ENCODE results near the gene KRT17. TPM values are rescaled to one million over a fixed set of nuclear protein-coding genes. Genes with fewer than 3 reads are reported as not detected.
"Not testable (repeated sequence)": the region's sequence is repeated elsewhere in the genome, so short reads cannot be mapped to it uniquely, and the experiment has no call there.

KRT17 gene
- total and polyA plus RNA-seq, 2 donors = 195 to 2,044 TPM

DNA sequence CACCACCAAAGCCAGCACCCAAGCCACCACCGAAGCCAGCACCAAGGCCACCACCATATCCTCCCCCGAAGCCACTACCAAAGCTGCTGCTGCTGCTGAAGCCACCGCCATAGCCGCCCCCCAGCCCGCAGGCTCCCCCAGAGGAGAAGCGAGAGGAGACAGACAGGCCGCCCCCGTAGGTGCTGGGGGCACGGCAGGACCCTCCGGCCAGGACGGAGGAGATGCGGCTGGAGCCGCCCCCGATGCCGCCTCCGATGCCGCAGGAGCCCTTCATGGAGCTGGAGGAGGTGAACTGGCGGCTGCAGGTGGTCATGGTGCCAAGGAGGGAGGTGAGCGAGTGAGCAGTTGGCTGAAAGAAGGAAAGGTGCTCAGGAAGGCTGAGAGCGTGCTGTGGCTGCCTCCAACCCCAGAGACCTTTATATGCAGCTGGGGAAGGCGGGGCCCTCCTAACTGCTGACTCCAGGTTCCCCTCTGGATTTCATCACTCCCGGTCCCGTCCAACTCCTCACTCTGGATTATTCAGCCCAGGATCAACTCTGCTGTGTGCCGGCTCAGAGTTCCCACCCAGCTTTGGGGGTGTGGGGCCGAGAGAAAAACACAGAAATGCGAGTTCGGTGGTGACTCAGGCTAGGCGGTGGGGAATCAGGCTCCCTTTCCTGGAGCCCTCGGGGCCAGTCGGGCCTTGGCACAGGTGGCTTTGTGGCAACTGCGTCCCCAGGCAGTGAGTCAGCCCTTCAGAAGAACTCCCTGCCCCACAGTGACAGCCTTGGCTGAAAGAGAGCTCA is 11.8 kb downstream of the KRT17 start, which contains the start of gene KRT16:
Gene KRT16, minus strand, starts transcription at position 392 of the 785 bp plus-strand sequence. Its CDS starts 79 bp downstream, at position 313.
- not testable (repeated sequence) for H3K27me3 ChIP-seq (ENCODE audit: control insufficient read depth in 2 of 2, insufficient read depth in 1 of 2, low read length in 1 of 2); H3K9me3 ChIP-seq (ENCODE audit: control insufficient read depth in 2 of 2, insufficient read depth in 1 of 2, low read length in 1 of 2); H3K27ac ChIP-seq (ENCODE audit: low read depth in 1 of 2, low read length in 1 of 2); H3K36me3 ChIP-seq (ENCODE audit: control insufficient read depth in 2 of 2, insufficient read depth in 2 of 2, low read length in 1 of 2); H3K4me3 ChIP-seq (ENCODE audit: low read length in 2 of 2); H3K4me1 ChIP-seq (ENCODE audit: control insufficient read depth in 2 of 2, insufficient read depth in 2 of 2, low read length in 2 of 2); DNase-seq (ENCODE audit: low read depth in 6 of 9, low spot score in 9 of 9)
- WGBS = 88% methylated on average over 31 of the region's 31 CpGs

DNA sequence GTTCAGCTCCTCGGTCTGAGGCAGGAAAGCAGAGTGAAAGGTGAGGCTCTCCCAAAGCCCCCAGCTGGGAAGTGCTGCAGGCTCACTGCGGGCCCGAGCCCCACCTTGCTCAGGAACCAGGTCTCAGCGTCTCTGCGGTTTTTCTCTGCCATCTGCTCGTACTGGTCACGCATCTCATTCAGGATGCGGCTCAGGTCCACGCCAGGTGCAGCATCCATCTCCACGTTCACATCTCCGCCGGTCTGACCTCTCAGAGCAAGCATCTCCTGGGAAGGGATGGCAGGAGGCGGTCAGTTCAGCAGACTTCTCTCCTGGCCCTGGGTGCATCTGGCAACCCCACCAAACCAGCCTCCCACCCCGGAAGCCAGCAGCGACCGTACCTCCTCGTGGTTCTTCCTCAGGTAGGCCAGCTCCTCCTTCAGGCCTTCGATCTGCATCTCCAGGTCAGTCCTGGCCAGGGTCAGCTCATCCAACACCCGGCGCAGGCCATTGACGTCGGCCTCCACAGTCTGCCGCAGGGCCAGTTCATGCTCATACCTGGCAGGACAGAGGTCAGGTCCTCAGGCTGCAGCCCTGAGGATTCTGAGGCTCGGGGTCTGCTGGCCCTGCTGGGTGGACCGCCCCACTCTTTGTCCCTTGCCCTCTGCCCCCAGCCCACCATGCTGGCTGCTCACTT is 13.3 kb downstream of the KRT17 start:
- H3K27me3 ChIP-seq (ENCODE audit: control insufficient read depth in 2 of 2, insufficient read depth in 1 of 2, low read length in 1 of 2) = peaks cover 0 to 4% of the 10 kb centered on the region in 2 donors
- DNase-seq (ENCODE audit: low read depth in 6 of 9, low spot score in 9 of 9) = no peak
- H3K36me3 ChIP-seq (ENCODE audit: control insufficient read depth in 2 of 2, insufficient read depth in 2 of 2, low read length in 1 of 2) = no peaks in the 10 kb centered on the region
- no peaks in the 10 kb centered on the region for H3K4me1 ChIP-seq (ENCODE audit: control insufficient read depth in 2 of 2, insufficient read depth in 2 of 2, low read length in 2 of 2)
- H3K27ac ChIP-seq (ENCODE audit: low read depth in 1 of 2, low read length in 1 of 2) = no peak overlapping the region
- WGBS = 93% methylated on average over 25 of the region's 25 CpGs
- no peak overlapping the region for H3K4me3 ChIP-seq (ENCODE audit: low read length in 2 of 2)
- no peaks in the 10 kb centered on the region for H3K9me3 ChIP-seq (ENCODE audit: control insufficient read depth in 2 of 2, insufficient read depth in 1 of 2, low read length in 1 of 2)

- 34% methylated on average over 10 of the region's 10 CpGs for WGBS
- H3K4me1 ChIP-seq (ENCODE audit: control insufficient read depth in 2 of 2, insufficient read depth in 2 of 2, low read length in 2 of 2); H3K9me3 ChIP-seq (ENCODE audit: control insufficient read depth in 2 of 2, insufficient read depth in 1 of 2, low read length in 1 of 2); H3K27me3 ChIP-seq (ENCODE audit: control insufficient read depth in 2 of 2, insufficient read depth in 1 of 2, low read length in 1 of 2); H3K4me3 ChIP-seq (ENCODE audit: low read length in 2 of 2); H3K36me3 ChIP-seq (ENCODE audit: control insufficient read depth in 2 of 2, insufficient read depth in 2 of 2, low read length in 1 of 2); H3K27ac ChIP-seq (ENCODE audit: low read depth in 1 of 2, low read length in 1 of 2); DNase-seq (ENCODE audit: low read depth in 6 of 9, low spot score in 9 of 9): not testable (repeated sequence)
These were observed 14.3 kb downstream of the KRT17 start for GRCh38 chr17:41610061-41610517.

DNA sequence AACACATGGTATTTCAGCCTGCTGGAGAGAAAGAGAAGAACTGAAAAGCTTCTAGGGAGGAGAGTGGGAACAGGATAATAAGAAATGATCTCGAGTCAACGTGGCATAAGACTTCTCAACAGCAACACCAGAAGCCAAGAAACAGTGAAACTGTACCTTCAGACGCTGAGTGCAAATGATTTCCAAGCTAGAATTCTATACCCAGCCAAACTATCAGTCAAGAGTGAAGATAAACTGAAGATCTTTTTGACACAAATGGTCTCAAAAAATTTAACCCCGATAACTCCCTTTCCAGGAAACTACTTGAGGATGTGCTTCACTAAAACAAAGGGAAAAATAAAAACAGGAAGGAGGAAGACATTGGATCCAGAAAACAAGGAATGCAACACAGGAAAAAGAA is 17.4 kb downstream of the KRT17 start:
- not testable (repeated sequence) for H3K36me3 ChIP-seq (ENCODE audit: control insufficient read depth in 2 of 2, insufficient read depth in 2 of 2, low read length in 1 of 2); H3K4me3 ChIP-seq (ENCODE audit: low read length in 2 of 2); H3K27ac ChIP-seq (ENCODE audit: low read depth in 1 of 2, low read length in 1 of 2); H3K27me3 ChIP-seq (ENCODE audit: control insufficient read depth in 2 of 2, insufficient read depth in 1 of 2, low read length in 1 of 2); DNase-seq (ENCODE audit: low read depth in 6 of 9, low spot score in 9 of 9); H3K4me1 ChIP-seq (ENCODE audit: control insufficient read depth in 2 of 2, insufficient read depth in 2 of 2, low read length in 2 of 2); H3K9me3 ChIP-seq (ENCODE audit: control insufficient read depth in 2 of 2, insufficient read depth in 1 of 2, low read length in 1 of 2)
- 83% methylated on average over 4 of the region's 4 CpGs for WGBS

DNA sequence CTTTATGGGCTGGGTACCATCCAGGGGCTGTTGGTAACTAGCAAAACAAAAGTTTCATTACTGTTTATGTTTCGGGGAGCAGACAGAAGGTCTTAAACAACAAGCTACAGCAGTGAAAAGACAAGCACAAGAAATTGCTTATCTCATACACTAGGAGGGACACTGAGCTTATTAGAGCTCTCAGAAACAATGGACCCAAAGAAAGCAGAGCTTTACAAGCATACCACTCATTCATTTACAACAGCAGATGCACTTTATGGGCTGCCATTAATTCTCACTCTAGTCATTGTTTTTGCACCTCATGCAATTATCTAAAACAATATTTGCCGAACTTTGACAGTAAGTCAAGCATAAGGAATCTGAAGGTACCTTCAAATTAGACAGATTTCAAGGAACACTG is 21.9 kb downstream of the KRT17 start:
- H3K4me1 ChIP-seq (ENCODE audit: control insufficient read depth in 2 of 2, insufficient read depth in 2 of 2, low read length in 2 of 2) = no peaks in the 10 kb centered on the region
- no peaks in the 10 kb centered on the region for H3K36me3 ChIP-seq (ENCODE audit: control insufficient read depth in 2 of 2, insufficient read depth in 2 of 2, low read length in 1 of 2)
- no peak for DNase-seq (ENCODE audit: low read depth in 6 of 9, low spot score in 9 of 9)
- H3K9me3 ChIP-seq (ENCODE audit: control insufficient read depth in 2 of 2, insufficient read depth in 1 of 2, low read length in 1 of 2) = no peaks in the 10 kb centered on the region
- 91% methylated on average over 2 of the region's 2 CpGs for WGBS
- no peaks in the 10 kb centered on the region for H3K27me3 ChIP-seq (ENCODE audit: control insufficient read depth in 2 of 2, insufficient read depth in 1 of 2, low read length in 1 of 2)
- no peak overlapping the region for H3K4me3 ChIP-seq (ENCODE audit: low read length in 2 of 2)
- no peak overlapping the region for H3K27ac ChIP-seq (ENCODE audit: low read depth in 1 of 2, low read length in 1 of 2)

DNA sequence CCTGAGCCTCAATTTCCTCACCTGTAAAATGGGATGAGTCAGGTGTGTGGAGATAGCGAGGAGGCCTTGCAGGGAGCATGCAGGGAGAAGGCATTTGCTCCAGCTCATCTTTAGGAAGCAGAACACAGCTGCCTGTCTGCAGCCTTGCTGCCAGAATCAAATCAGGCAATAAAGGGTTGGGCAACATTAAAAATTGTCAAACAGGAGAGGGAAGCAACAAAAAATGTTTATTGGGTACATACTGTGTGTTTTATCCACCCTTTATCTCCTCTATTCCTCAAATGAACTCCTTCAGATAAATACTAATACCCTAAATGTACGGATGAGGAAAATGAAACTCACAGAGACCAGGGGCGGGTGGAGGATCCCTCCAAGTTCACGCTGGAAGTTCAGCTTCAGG is 24.1 kb downstream of the KRT17 start:
- no peaks in the 10 kb centered on the region for H3K36me3 ChIP-seq (ENCODE audit: control insufficient read depth in 2 of 2, insufficient read depth in 2 of 2, low read length in 1 of 2)
- no peak overlapping the region for H3K4me3 ChIP-seq (ENCODE audit: low read length in 2 of 2)
- H3K4me1 ChIP-seq (ENCODE audit: control insufficient read depth in 2 of 2, insufficient read depth in 2 of 2, low read length in 2 of 2) = peaks cover 0 to 5% of the 10 kb centered on the region in 2 donors
- DNase-seq (ENCODE audit: low read depth in 6 of 9, low spot score in 9 of 9) = no peak
- no peak overlapping the region for H3K27ac ChIP-seq (ENCODE audit: low read depth in 1 of 2, low read length in 1 of 2)
- 88% methylated on average over 4 of the region's 4 CpGs for WGBS
- no peaks in the 10 kb centered on the region for H3K27me3 ChIP-seq (ENCODE audit: control insufficient read depth in 2 of 2, insufficient read depth in 1 of 2, low read length in 1 of 2)
- H3K9me3 ChIP-seq (ENCODE audit: control insufficient read depth in 2 of 2, insufficient read depth in 1 of 2, low read length in 1 of 2) = no peaks in the 10 kb centered on the region

- DNase-seq (ENCODE audit: low read depth in 6 of 9, low spot score in 9 of 9) = no peak
- WGBS = 91% methylated on average over 1 of the region's 1 CpG
- no peak overlapping the region for H3K27ac ChIP-seq (ENCODE audit: low read depth in 1 of 2, low read length in 1 of 2)
- no peaks in the 10 kb centered on the region for H3K27me3 ChIP-seq (ENCODE audit: control insufficient read depth in 2 of 2, insufficient read depth in 1 of 2, low read length in 1 of 2)
- H3K4me3 ChIP-seq (ENCODE audit: low read length in 2 of 2) = no peak overlapping the region
- no peaks in the 10 kb centered on the region for H3K9me3 ChIP-seq (ENCODE audit: control insufficient read depth in 2 of 2, insufficient read depth in 1 of 2, low read length in 1 of 2)
- H3K36me3 ChIP-seq (ENCODE audit: control insufficient read depth in 2 of 2, insufficient read depth in 2 of 2, low read length in 1 of 2) = no peaks in the 10 kb centered on the region
- peaks cover 0 to 8% of the 10 kb centered on the region in 2 donors for H3K4me1 ChIP-seq (ENCODE audit: control insufficient read depth in 2 of 2, insufficient read depth in 2 of 2, low read length in 2 of 2)
These were observed 24.7 kb downstream of the KRT17 start for GRCh38 chr17:41599680-41600079.

- H3K4me1 ChIP-seq (ENCODE audit: control insufficient read depth in 2 of 2, insufficient read depth in 2 of 2, low read length in 2 of 2) = peaks cover 0 to 8% of the 10 kb centered on the region in 2 donors
- peak overlapping the region in 1 of 2 donors; percentile 51 for H3K27ac ChIP-seq (ENCODE audit: low read depth in 1 of 2, low read length in 1 of 2)
- no peak for DNase-seq (ENCODE audit: low read depth in 6 of 9, low spot score in 9 of 9)
- 87% methylated on average over 8 of the region's 8 CpGs for WGBS
- H3K36me3 ChIP-seq (ENCODE audit: control insufficient read depth in 2 of 2, insufficient read depth in 2 of 2, low read length in 1 of 2) = no peaks in the 10 kb centered on the region
- H3K27me3 ChIP-seq (ENCODE audit: control insufficient read depth in 2 of 2, insufficient read depth in 1 of 2, low read length in 1 of 2) = no peaks in the 10 kb centered on the region
- H3K4me3 ChIP-seq (ENCODE audit: low read length in 2 of 2) = no peak overlapping the region
- H3K9me3 ChIP-seq (ENCODE audit: control insufficient read depth in 2 of 2, insufficient read depth in 1 of 2, low read length in 1 of 2) = no peaks in the 10 kb centered on the region
These were observed 28.8 kb downstream of the KRT17 start for GRCh38 chr17:41595585-41595984.

- Histone ChIP-seq H3K4me1 (ENCODE audit: control insufficient read depth in 2 of 2, insufficient read depth in 2 of 2, low read length in 2 of 2) (peaks cover 0 to 8% of the 10 kb centered on the region in 2 donors), H3K9me3 (ENCODE audit: control insufficient read depth in 2 of 2, insufficient read depth in 1 of 2, low read length in 1 of 2) (no peaks in the 10 kb centered on the region), H3K36me3 (ENCODE audit: control insufficient read depth in 2 of 2, insufficient read depth in 2 of 2, low read length in 1 of 2) (no peaks in the 10 kb centered on the region), H3K27ac (ENCODE audit: low read depth in 1 of 2, low read length in 1 of 2) (peak overlapping the region in 1 of 2 donors; percentile 57), H3K27me3 (ENCODE audit: control insufficient read depth in 2 of 2, insufficient read depth in 1 of 2, low read length in 1 of 2) (no peaks in the 10 kb centered on the region), H3K4me3 (ENCODE audit: low read length in 2 of 2) (no peak overlapping the region)
- DNase-seq (ENCODE audit: low read depth in 6 of 9, low spot score in 9 of 9) = no peak
- 65% methylated on average over 3 of the region's 3 CpGs for WGBS
These were observed 29.9 kb downstream of the KRT17 start for GRCh38 chr17:41594363-41594915.
